Measurements from ENCODE around the gene OR2L8.

GRCh38 chr1:247924868-247925267, 23.8 kb upstream of the OR2L8 start, which contains the start of gene OR2AJ1:
- TF ChIP-seq CTCF (conservative IDR thresholded peaks at IDR 0.05; ENCODE audit: low read depth, low read length) (no peak), EZH2 (IDR thresholded peaks at IDR 0.05; ENCODE audit: low read length, unreplicated experiment) (no peak), EZH2phosphoT487 (IDR thresholded peaks at IDR 0.05; ENCODE audit: borderline replicate concordance, low read length) (no peak)

All from PC-3 (cell line).